CD4-positive, CD25-positive, alpha-beta regulatory T cell (primary cell): ENCODE results near the gene DBX2. TPM values are rescaled to one million over a fixed set of nuclear protein-coding genes. Genes with fewer than 3 reads are reported as not detected.

ENCODE experiments used
- ATAC-seq, 2 donors: fragments of 150-1000 bp; cut with Tn5 transposase; one replicate each; pipeline ENCODE4 v1.10.0; 2021; ENCODE audit warnings: low read depth in 2 of 2, moderate number of reproducible peaks in 2 of 2, moderate library complexity in 1 of 2
- DNase-seq, 3 donors: peaks; one replicate each; pipeline versions ENCODE4 v3.0.0 to v3.0.0-alpha.2; 2012 to 2022; ENCODE audit warnings: mixed read lengths in 1 of 3
- H3K27ac ChIP-seq: one replicate; pipeline ENCODE4 v1.7.0; 2013; ENCODE audit warnings: mild to moderate bottlenecking, low read length; ENCODE audit not compliant: insufficient read depth, poor library complexity, severe bottlenecking
- H3K27me3 ChIP-seq: one replicate; pipeline ENCODE4 v1.7.0; 2013; ENCODE audit warnings: low read length; ENCODE audit not compliant: control insufficient read depth, insufficient read depth
- H3K36me3 ChIP-seq: one replicate; pipeline ENCODE4 v1.7.0; 2013; ENCODE audit warnings: mild to moderate bottlenecking, low read length, moderate library complexity; ENCODE audit not compliant: control insufficient read depth, insufficient read depth
- H3K4me1 ChIP-seq: 2 replicates; pipeline ENCODE4 v1.7.0; 2013; ENCODE audit warnings: mild to moderate bottlenecking, low read length; ENCODE audit not compliant: insufficient read depth, control insufficient read depth, poor library complexity, severe bottlenecking
- H3K4me3 ChIP-seq: one replicate; pipeline ENCODE4 v1.7.0; 2013; ENCODE audit warnings: low read depth, mild to moderate bottlenecking, low read length, moderate library complexity
- H3K9me3 ChIP-seq, 2 experiments: 1 replicate in 1 of 2; 2 replicates in 1 of 2; pipeline ENCODE4 v1.7.0; 2013; ENCODE audit warnings: low read length in 2 of 2, mild to moderate bottlenecking in 1 of 2, moderate library complexity in 1 of 2; ENCODE audit not compliant: control insufficient read depth in 2 of 2
- H3K27ac Mint-ChIP-seq, 3 donors: one replicate each; pipeline ENCODE4 v1.8.0; 2020 to 2022; ENCODE audit warnings: mild to moderate bottlenecking in 3 of 3, mixed read lengths in 3 of 3, moderate library complexity in 2 of 3
- H3K27me3 Mint-ChIP-seq: one replicate; pipeline ENCODE4 v1.8.0; 2022; ENCODE audit warnings: mild to moderate bottlenecking, mixed read lengths
- H3K36me3 Mint-ChIP-seq: one replicate; pipeline ENCODE4 v1.8.0; 2020; ENCODE audit warnings: mixed read lengths
- H3K4me1 Mint-ChIP-seq, 4 donors: one replicate each; pipeline ENCODE4 v1.8.0; 2020 to 2022; ENCODE audit warnings: mixed read lengths in 4 of 4, mild to moderate bottlenecking in 1 of 4
- H3K4me3 Mint-ChIP-seq, 4 donors: one replicate each; pipeline ENCODE4 v1.8.0; 2020 to 2022; ENCODE audit warnings: mild to moderate bottlenecking in 4 of 4, mixed read lengths in 4 of 4, moderate library complexity in 3 of 4
- H3K9me3 Mint-ChIP-seq, 7 donors: one replicate each; pipeline ENCODE4 v1.8.0; 2020 to 2022; ENCODE audit warnings: mixed read lengths in 7 of 7, mild to moderate bottlenecking in 3 of 7, moderate library complexity in 2 of 7
- polyA plus RNA-seq, 4 donors: library from polyadenylated mRNA; unstranded; fragments of 300-500 nt; fragmentation: Illumina TruSeq; gene quantifications; one replicate each; pipeline ENCODE4 v1.2.3, GENCODE V29; 2021
- total RNA-seq: library from RNA; stranded (reverse); gene quantifications from one replicate; pipeline ENCODE4 v1.2.3, GENCODE V29; 2022

Gene DBX2
- total and polyA plus RNA-seq, 5 donors from 2014 or later = not detected

DNA sequence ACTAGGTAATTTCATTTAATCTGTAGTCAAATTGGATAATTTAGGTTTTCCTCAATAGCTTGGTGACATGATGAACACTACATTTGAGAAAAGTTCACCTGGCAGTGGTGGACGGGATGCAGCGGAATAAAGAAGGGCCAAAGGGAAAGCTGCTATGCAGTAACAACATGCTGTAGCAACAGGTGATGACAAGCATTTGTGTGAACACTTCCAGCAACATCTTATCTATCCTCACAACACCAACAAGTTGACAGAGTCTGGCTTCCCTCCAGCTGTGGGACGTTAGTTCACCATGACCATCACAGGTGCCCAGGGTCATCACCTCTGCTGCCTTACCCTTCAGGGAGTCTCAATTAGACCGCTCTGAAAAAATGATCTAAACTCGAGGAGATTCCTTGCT lies 8.3 kb downstream of the DBX2 start:
- H3K4me1 Mint-ChIP-seq = no peaks in the 10 kb centered on the region
- H3K9me3 Mint-ChIP-seq = peaks cover 0 to 3% (median 0%) of the 10 kb centered on the region in 7 donors

DNA sequence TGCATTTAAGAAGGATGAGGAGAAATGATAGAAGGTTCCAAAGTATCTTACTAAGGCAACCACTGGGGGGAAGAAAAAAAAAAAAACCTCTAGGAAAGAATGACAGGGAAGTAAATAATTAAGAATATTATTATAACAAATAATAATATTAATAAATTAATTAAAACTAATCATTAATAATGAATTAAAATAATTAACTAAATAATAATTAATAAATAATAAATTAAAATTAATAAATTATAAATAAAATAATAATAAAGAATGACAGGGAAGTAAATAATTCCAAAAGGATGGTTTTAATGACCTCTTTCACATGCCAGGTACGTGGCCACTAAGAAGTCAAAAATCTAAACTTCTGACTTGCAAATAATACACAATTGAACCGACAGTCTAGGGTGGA lies 9.9 kb downstream of the DBX2 start:
- H3K4me3 ChIP-seq = no peak overlapping the region
- no peak for ATAC-seq
- Mint-ChIP-seq H3K27me3 (peaks cover 4% of the 10 kb centered on the region), H3K27ac (no peak overlapping the region), H3K4me3 (no peak overlapping the region), H3K36me3 (no peaks in the 10 kb centered on the region), H3K4me1 (no peaks in the 10 kb centered on the region), H3K9me3 (peaks cover 0 to 3% (median 0%) of the 10 kb centered on the region in 7 donors)
- DNase-seq = no peak
- peaks cover 4% of the 10 kb centered on the region for H3K27me3 ChIP-seq
- no peak overlapping the region for H3K27ac ChIP-seq
- H3K36me3 ChIP-seq = no peaks in the 10 kb centered on the region
- H3K4me1 ChIP-seq = no peaks in the 10 kb centered on the region
- H3K9me3 ChIP-seq = no peaks in the 10 kb centered on the region

More for the DNA sequence above, 8.3 kb downstream of the DBX2 start:
- no peak for ATAC-seq
- Mint-ChIP-seq H3K27me3 (peaks cover 6% of the 10 kb centered on the region), H3K27ac (no peak overlapping the region), H3K4me3 (no peak overlapping the region), H3K36me3 (no peaks in the 10 kb centered on the region)
- no peak overlapping the region for H3K27ac ChIP-seq
- H3K4me3 ChIP-seq = no peak overlapping the region
- no peaks in the 10 kb centered on the region for H3K4me1 ChIP-seq
- H3K36me3 ChIP-seq = no peaks in the 10 kb centered on the region
- H3K9me3 ChIP-seq = no peaks in the 10 kb centered on the region
- no peak for DNase-seq
- H3K27me3 ChIP-seq = peaks cover 6% of the 10 kb centered on the region

DNA sequence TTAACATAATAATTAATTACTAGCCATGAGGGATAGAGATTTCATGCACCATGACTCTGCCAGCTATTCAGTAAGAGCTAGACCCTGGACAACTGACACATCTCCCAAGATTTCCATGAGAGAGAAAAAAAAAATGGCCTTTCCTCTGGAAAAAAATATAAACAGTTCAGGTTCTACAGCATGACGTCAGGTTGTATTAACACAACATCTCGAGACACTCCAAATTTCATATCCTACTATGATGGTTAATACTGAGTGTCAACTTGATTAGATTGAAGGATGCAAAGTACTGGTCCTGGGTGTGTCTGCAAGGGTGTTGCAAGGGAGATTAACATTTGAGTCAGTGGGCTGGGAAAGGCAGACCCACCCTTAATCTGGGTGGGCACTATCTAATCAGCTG lies 11.1 kb downstream of the DBX2 start:
- H3K27ac Mint-ChIP-seq = no peak overlapping the region
- peaks cover 4% of the 10 kb centered on the region for H3K27me3 Mint-ChIP-seq
- no peaks in the 10 kb centered on the region for H3K4me1 Mint-ChIP-seq
- H3K9me3 Mint-ChIP-seq = peaks cover 0 to 3% (median 0%) of the 10 kb centered on the region in 7 donors
- no peaks in the 10 kb centered on the region for H3K36me3 ChIP-seq
- H3K27ac ChIP-seq = no peak overlapping the region
- H3K4me1 ChIP-seq = no peaks in the 10 kb centered on the region
- no peaks in the 10 kb centered on the region for H3K9me3 ChIP-seq
- DNase-seq (no peak), ATAC-seq (no peak)
- no peaks in the 10 kb centered on the region for H3K36me3 Mint-ChIP-seq
- H3K27me3 ChIP-seq = peaks cover 4% of the 10 kb centered on the region
- H3K4me3 ChIP-seq = no peak overlapping the region
- H3K4me3 Mint-ChIP-seq = no peak overlapping the region

DNA sequence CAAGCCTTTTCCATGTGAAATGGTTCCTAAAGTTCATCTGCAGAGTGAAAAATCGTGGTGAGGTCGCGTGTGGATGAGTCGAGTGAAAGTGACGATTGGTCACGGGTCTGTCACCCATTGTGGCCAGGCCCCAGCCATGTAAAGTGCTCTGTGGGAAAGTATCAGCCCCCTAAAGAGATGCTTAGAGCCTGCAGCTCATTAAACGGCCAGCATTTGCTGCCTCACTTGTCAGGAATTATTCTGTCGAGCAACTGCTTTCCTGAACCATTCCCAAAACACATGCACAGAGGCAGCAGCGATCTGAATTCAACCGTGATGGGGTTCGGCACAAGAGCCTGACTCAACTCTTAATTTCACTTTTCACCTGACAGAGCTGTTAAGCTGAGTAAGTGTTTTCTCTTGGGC lies 16.0 kb downstream of the DBX2 start:
- H3K36me3 ChIP-seq = no peaks in the 10 kb centered on the region
- no peaks in the 10 kb centered on the region for H3K9me3 Mint-ChIP-seq
- no peak for ATAC-seq

DNA sequence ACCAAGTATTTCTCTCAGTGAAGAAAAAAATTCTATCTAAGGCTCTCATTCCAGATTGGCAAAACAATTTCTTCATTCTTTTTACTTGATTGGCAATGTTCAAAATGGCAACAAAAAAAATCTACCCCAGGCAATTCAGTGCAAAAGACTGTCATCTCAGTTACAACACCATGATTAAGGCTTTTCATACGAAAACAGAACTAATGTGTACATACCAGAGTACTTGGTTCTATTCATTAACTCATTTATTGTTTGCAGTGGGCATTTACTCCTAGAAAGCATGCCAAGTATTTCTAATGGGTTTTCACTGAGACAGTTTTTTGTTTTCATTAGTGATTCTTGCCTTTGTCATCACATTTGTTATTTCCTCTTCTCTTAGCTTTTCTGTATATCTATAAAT lies 33.0 kb downstream of the DBX2 start:
- H3K36me3 Mint-ChIP-seq = no peaks in the 10 kb centered on the region
- ATAC-seq = no peak
- H3K36me3 ChIP-seq = no peaks in the 10 kb centered on the region
- H3K27me3 Mint-ChIP-seq = peaks cover 2% of the 10 kb centered on the region
- H3K9me3 Mint-ChIP-seq = peaks cover 0 to 14% (median 5%) of the 10 kb centered on the region in 7 donors
- DNase-seq = no peak
- no peaks in the 10 kb centered on the region for H3K4me1 ChIP-seq
- no peak overlapping the region for H3K4me3 Mint-ChIP-seq
- no peaks in the 10 kb centered on the region for H3K4me1 Mint-ChIP-seq
- H3K27ac Mint-ChIP-seq = no peak overlapping the region
- no peak overlapping the region for H3K4me3 ChIP-seq
- H3K27ac ChIP-seq = no peak overlapping the region
- no peaks in the 10 kb centered on the region for H3K27me3 ChIP-seq
- no peaks in the 10 kb centered on the region for H3K9me3 ChIP-seq

More for the DNA sequence above, 16.0 kb downstream of the DBX2 start:
- Histone ChIP-seq H3K27me3 (no peaks in the 10 kb centered on the region), H3K4me3 (no peak overlapping the region), H3K27ac (no peak overlapping the region), H3K9me3 (no peaks in the 10 kb centered on the region), H3K4me1 (no peaks in the 10 kb centered on the region)
- H3K27ac Mint-ChIP-seq = no peak overlapping the region
- no peak for DNase-seq
- no peak overlapping the region for H3K4me3 Mint-ChIP-seq
- no peaks in the 10 kb centered on the region for H3K4me1 Mint-ChIP-seq
- H3K27me3 Mint-ChIP-seq = no peaks in the 10 kb centered on the region
- no peaks in the 10 kb centered on the region for H3K36me3 Mint-ChIP-seq

DNA sequence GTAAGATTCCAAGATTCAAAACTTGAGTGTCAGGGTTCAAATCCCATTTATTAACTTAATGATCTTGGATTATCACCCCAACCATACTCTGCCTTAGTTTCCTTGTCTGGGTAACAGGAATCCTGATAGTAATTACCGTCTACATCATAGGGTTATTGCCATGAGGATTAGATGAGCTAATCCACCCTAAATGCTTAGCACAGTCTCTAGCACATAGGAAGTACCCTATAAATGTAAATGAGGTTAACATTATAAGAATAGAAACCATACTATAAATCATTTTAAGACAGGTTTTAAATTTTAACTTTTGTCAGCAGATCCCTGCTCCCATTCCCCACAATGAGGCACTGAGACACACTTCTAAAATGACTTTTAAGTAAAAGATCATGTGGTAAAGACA lies 36.5 kb downstream of the DBX2 start:
- no peak overlapping the region for H3K27ac Mint-ChIP-seq
- Histone ChIP-seq H3K4me3 (no peak overlapping the region), H3K27me3 (no peaks in the 10 kb centered on the region), H3K36me3 (no peaks in the 10 kb centered on the region), H3K27ac (no peak overlapping the region), H3K4me1 (no peaks in the 10 kb centered on the region), H3K9me3 (no peaks in the 10 kb centered on the region)
- H3K36me3 Mint-ChIP-seq = no peaks in the 10 kb centered on the region
- no peaks in the 10 kb centered on the region for H3K4me1 Mint-ChIP-seq
- no peak for DNase-seq
- peaks cover 5% of the 10 kb centered on the region for H3K27me3 Mint-ChIP-seq
- no peak overlapping the region for H3K4me3 Mint-ChIP-seq
- no peak for ATAC-seq
- H3K9me3 Mint-ChIP-seq = peaks cover 0 to 7% (median 1%) of the 10 kb centered on the region in 7 donors

DNA sequence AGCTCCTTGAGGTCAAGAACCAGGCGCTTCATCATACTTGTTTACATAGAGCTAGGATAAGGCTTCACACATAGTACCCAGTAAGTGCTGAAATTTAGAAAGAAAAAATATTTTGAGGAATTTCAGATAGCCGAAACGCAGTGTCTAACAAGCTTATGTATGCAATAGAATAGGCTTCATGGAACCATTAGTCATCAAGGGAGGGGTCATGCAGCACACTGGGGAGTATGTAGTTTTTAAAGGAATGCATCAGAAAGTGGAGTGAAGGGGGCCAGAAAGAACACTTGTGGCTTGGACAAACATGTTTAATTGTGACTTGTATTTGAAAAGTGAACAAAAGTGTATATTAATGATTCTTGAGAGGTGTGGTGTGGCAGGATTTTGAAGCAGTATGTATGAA lies 38.1 kb downstream of the DBX2 start:
- DNase-seq = no peak
- H3K4me1 Mint-ChIP-seq = no peaks in the 10 kb centered on the region
- ATAC-seq = no peak
- H3K27me3 ChIP-seq = no peaks in the 10 kb centered on the region
- H3K27me3 Mint-ChIP-seq = peaks cover 5% of the 10 kb centered on the region
- no peaks in the 10 kb centered on the region for H3K36me3 ChIP-seq
- H3K27ac ChIP-seq = no peak overlapping the region
- no peaks in the 10 kb centered on the region for H3K9me3 ChIP-seq
- no peaks in the 10 kb centered on the region for H3K4me1 ChIP-seq
- H3K27ac Mint-ChIP-seq = no peak overlapping the region
- H3K4me3 ChIP-seq = no peak overlapping the region
- peaks cover 0 to 6% (median 0%) of the 10 kb centered on the region in 7 donors for H3K9me3 Mint-ChIP-seq
- H3K4me3 Mint-ChIP-seq = no peak overlapping the region
- H3K36me3 Mint-ChIP-seq = no peaks in the 10 kb centered on the region

DNA sequence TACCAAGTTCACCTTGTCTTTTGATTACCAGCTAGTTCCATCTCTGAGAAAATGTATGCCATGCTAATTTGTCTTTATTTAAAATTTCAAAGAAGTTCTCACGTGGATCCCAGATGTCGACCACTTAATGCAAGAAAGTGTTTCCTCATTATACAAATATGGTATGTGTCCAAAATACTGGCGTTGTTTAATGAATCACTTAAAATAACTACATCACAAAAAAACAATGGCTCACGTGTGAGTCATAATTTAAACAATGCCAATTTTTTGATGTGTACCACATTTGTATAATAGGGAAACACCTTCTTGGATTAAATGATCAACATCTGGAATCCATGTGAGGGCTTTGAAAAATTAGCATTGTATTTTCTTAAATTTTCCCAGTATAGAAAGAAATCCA lies 40.8 kb downstream of the DBX2 start:
- Histone ChIP-seq H3K27ac (no peak overlapping the region), H3K4me1 (no peaks in the 10 kb centered on the region), H3K27me3 (no peaks in the 10 kb centered on the region), H3K36me3 (no peaks in the 10 kb centered on the region), H3K9me3 (no peaks in the 10 kb centered on the region), H3K4me3 (no peak overlapping the region)
- Mint-ChIP-seq H3K27me3 (peaks cover 5% of the 10 kb centered on the region), H3K27ac (no peak overlapping the region), H3K4me3 (no peak overlapping the region), H3K36me3 (no peaks in the 10 kb centered on the region), H3K9me3 (peaks cover 0 to 6% (median 0%) of the 10 kb centered on the region in 7 donors), H3K4me1 (no peaks in the 10 kb centered on the region)
- DNase-seq (no peak), ATAC-seq (no peak)
